T-cell (primary cell): ENCODE data around the gene AGBL3. TPM values are rescaled to one million over a fixed set of nuclear protein-coding genes. Genes with fewer than 3 reads are reported as not detected.
"Not testable (repeated sequence)": the region's sequence is repeated elsewhere in the genome, so short reads cannot be mapped to it uniquely, and the experiment has no call there.

ENCODE experiments used
- ATAC-seq, 4 experiments: fragments of 200-7000 bp in 3 of 4; fragments of 150-1000 bp in 1 of 4; cut with Tn5 transposase; replicated peaks in 1 of 4; 1 replicate in 3 of 4; 2 replicates in 1 of 4; pipeline ENCODE4 v1.10.0; 2021; ENCODE audit warnings: moderate library complexity in 3 of 4, mild to moderate bottlenecking in 2 of 4, moderate number of reproducible peaks in 1 of 4
- CTCF ChIA-PET, 2 donors: fragments of 300-600 bp; sonication (Branson Sonifier 250); formaldehyde crosslinking; loops; one replicate each; lab custom pipeline; 2022; ENCODE audit warnings: antibody characterized with exemption in 2 of 2; lab: Charles Lee
- POLR2A ChIA-PET, 2 donors: fragments of 300-600 bp; sonication (Branson Sonifier 250); formaldehyde crosslinking; loops; one replicate each; lab custom pipeline; 2022; ENCODE audit warnings: antibody characterized with exemption in 2 of 2; lab: Charles Lee
- DNase-seq, 35 experiments: peaks; one replicate each; pipeline versions ENCODE4 v3.0.0 to v3.0.0-alpha.2; 2013 to 2023
- H3K27ac ChIP-seq: one replicate; pipeline ENCODE4 v1.5.1; 2013; ENCODE audit warnings: low read length
- H3K27me3 ChIP-seq, 2 experiments: replicated peaks in 1 of 2; 1 replicate in 1 of 2; 2 replicates in 1 of 2; pipeline versions ENCODE4 v1.6.1 to v1.7.0; 2013; ENCODE audit warnings: low read length in 1 of 2, mixed read lengths in 1 of 2; ENCODE audit not compliant: control insufficient read depth in 2 of 2, insufficient read depth in 2 of 2; ENCODE audit errors: extremely low read depth in 1 of 2
- H3K36me3 ChIP-seq, 2 donors: 1 replicate in 1 of 2; 2 replicates in 1 of 2; pipeline versions ENCODE4 v1.6.1 to v1.7.0; 2013; ENCODE audit warnings: low read length in 1 of 2; ENCODE audit not compliant: control insufficient read depth in 2 of 2, insufficient read depth in 1 of 2; ENCODE audit errors: extremely low read depth in 1 of 2
- H3K4me1 ChIP-seq, 2 experiments: 1 replicate in 1 of 2; 2 replicates in 1 of 2; pipeline versions ENCODE4 v1.6.1 to v1.7.0; 2013; ENCODE audit warnings: low read length in 2 of 2, mixed read lengths in 1 of 2; ENCODE audit not compliant: insufficient read depth in 2 of 2, control insufficient read depth in 1 of 2; ENCODE audit errors: extremely low read depth in 1 of 2
- H3K4me3 ChIP-seq, 2 donors: 1 replicate in 1 of 2; 2 replicates in 1 of 2; pipeline versions ENCODE4 v1.5.1 to v1.7.0; 2013; ENCODE audit warnings: mild to moderate bottlenecking in 2 of 2, low read length in 1 of 2, moderate library complexity in 1 of 2; ENCODE audit not compliant: control insufficient read depth in 1 of 2; ENCODE audit errors: extremely low read depth in 1 of 2
- H3K9me3 ChIP-seq: 2 replicates; pipeline ENCODE4 v1.7.0; 2013
- H3K27ac Mint-ChIP-seq, 2 donors: one replicate each; pipeline ENCODE4 v1.8.0; 2020 to 2021; ENCODE audit warnings: mild to moderate bottlenecking in 2 of 2, mixed read lengths in 2 of 2
- H3K27me3 Mint-ChIP-seq, 2 donors: one replicate each; pipeline ENCODE4 v1.8.0; 2021 to 2022; ENCODE audit warnings: mixed read lengths in 2 of 2
- H3K36me3 Mint-ChIP-seq: one replicate; pipeline ENCODE4 v1.8.0; 2021; ENCODE audit warnings: mixed read lengths
- H3K4me1 Mint-ChIP-seq, 3 donors: one replicate each; pipeline ENCODE4 v1.8.0; 2020 to 2022; ENCODE audit warnings: mixed read lengths in 3 of 3, mild to moderate bottlenecking in 1 of 3
- H3K4me3 Mint-ChIP-seq, 3 donors: one replicate each; pipeline ENCODE4 v1.8.0; 2020 to 2022; ENCODE audit warnings: mild to moderate bottlenecking in 3 of 3, mixed read lengths in 3 of 3, moderate library complexity in 3 of 3
- H3K9me3 Mint-ChIP-seq, 3 donors: one replicate each; pipeline ENCODE4 v1.8.0; 2020 to 2022; ENCODE audit warnings: mixed read lengths in 3 of 3
- WGBS: methylation state at CpG from one replicate; pipeline ENCODE4 v1.1.5; 2013; ENCODE audit warnings: missing lambda C conversion rate; ENCODE audit not compliant: insufficient coverage; 5-methylcytosine and 5-hydroxymethylcytosine counted together
- total RNA-seq, 35 experiments: library from RNA in 6 of 35; stranded (reverse) in 6 of 35; fragments of 120-200 nt in 1 of 35; gene quantifications; one replicate each; pipeline versions ENCODE4 v1.2.1 to v1.2.4 and lab custom pipeline; 2013 to 2026

Gene AGBL3
- total RNA-seq, 5 donors from 2014 or later (not counting 1 experiment from before 2014, with no cell fraction given): 2.5 to 6.7 (median 3.5) TPM

- H3K4me3 ChIP-seq, ATAC-seq, CTCF ChIA-PET, H3K27me3 Mint-ChIP-seq, H3K4me1 Mint-ChIP-seq, H3K4me3 Mint-ChIP-seq, H3K27ac ChIP-seq, H3K4me1 ChIP-seq, DNase-seq, H3K27me3 ChIP-seq, H3K9me3 ChIP-seq, H3K27ac Mint-ChIP-seq, H3K36me3 ChIP-seq: not testable (repeated sequence)
- H3K9me3 Mint-ChIP-seq: peaks cover 12 to 21% (median 13%) of the 10 kb centered on the region in 3 donors
- POLR2A ChIA-PET: interaction anchor here in 1 of 2 donors (0.7 kb wide), 2 partner anchors 18 to 112 kb away, joined by 3 to 5 read pairs; no protein-coding TSS in a partner anchor
- WGBS: 83% methylated on average over 1 of the region's 3 CpGs
- peaks cover 25% of the 10 kb centered on the region for H3K36me3 Mint-ChIP-seq
Observed at GRCh38 chr7:135124631-135125030, 138.3 kb downstream of the AGBL3 start.

- DNase-seq (no peak), ATAC-seq (no peak)
- Histone ChIP-seq H3K4me1 (no peaks in the 10 kb centered on the region), H3K9me3 (no peaks in the 10 kb centered on the region), H3K36me3 (no peaks in the 10 kb centered on the region), H3K27ac (no peak overlapping the region), H3K4me3 (no peak overlapping the region), H3K27me3 (no peaks in the 10 kb centered on the region)
- Mint-ChIP-seq H3K27me3 (no peaks in the 10 kb centered on the region), H3K9me3 (peaks cover 5 to 31% (median 16%) of the 10 kb centered on the region in 3 donors), H3K4me3 (no peak overlapping the region), H3K36me3 (peaks cover 22% of the 10 kb centered on the region), H3K4me1 (peaks cover 1 to 5% (median 5%) of the 10 kb centered on the region in 3 donors), H3K27ac (no peak overlapping the region)
- ChIA-PET CTCF (no interaction called here), POLR2A (no interaction called here)
- 88% methylated on average over 1 of the region's 1 CpG for WGBS
Observed at GRCh38 chr7:135128931-135129330, 142.6 kb downstream of the AGBL3 start.

GRCh38 chr7:135129579-135129978 is 143.3 kb downstream of the AGBL3 start:
- Histone ChIP-seq H3K4me1 (no peaks in the 10 kb centered on the region), H3K36me3 (no peaks in the 10 kb centered on the region), H3K9me3 (no peaks in the 10 kb centered on the region), H3K4me3 (no peak overlapping the region), H3K27ac (no peak overlapping the region), H3K27me3 (no peaks in the 10 kb centered on the region)
- ChIA-PET POLR2A (no interaction called here), CTCF (no interaction called here)
- Mint-ChIP-seq H3K4me3 (no peak overlapping the region), H3K9me3 (peaks cover 5 to 28% (median 16%) of the 10 kb centered on the region in 3 donors), H3K4me1 (peaks cover 1 to 5% (median 4%) of the 10 kb centered on the region in 3 donors), H3K27ac (no peak overlapping the region), H3K27me3 (no peaks in the 10 kb centered on the region), H3K36me3 (peaks cover 22% of the 10 kb centered on the region)
- ATAC-seq: no peak
- no peak for DNase-seq

GRCh38 chr7:135143885-135144668 is 157.8 kb downstream of the AGBL3 start:
- POLR2A ChIA-PET: interaction anchor here (0.6 to 0.7 kb wide), 3 partner anchors 16 to 1463 kb away, joined by 3 to 13 read pairs (median 3); no protein-coding TSS in a partner anchor
- H3K27ac ChIP-seq: no peak overlapping the region
- CTCF ChIA-PET: no interaction called here

GRCh38 chr7:135147341-135147898 is 161.1 kb downstream of the AGBL3 start:
- peak in 6 of 35 experiments; percentile 22 to 56 (median 30) for DNase-seq

More at GRCh38 chr7:135143885-135144668, 157.8 kb downstream of the AGBL3 start:
- Mint-ChIP-seq H3K36me3 (peaks cover 26% of the 10 kb centered on the region), H3K9me3 (peaks cover 5 to 22% (median 6%) of the 10 kb centered on the region in 3 donors), H3K4me1 (peaks cover 28 to 48% (median 31%) of the 10 kb centered on the region in 3 donors), H3K27ac (peak overlapping the region in 1 of 2 donors; percentile 49), H3K4me3 (peak overlapping the region in 1 of 3 donors; percentile 9), H3K27me3 (no peaks in the 10 kb centered on the region)
- H3K4me1 ChIP-seq: peaks cover 10 to 19% of the 10 kb centered on the region in 2 experiments
- DNase-seq (no peak), ATAC-seq (no peak)
- H3K9me3 ChIP-seq: no peaks in the 10 kb centered on the region
- no peaks in the 10 kb centered on the region for H3K36me3 ChIP-seq
- no peaks in the 10 kb centered on the region for H3K27me3 ChIP-seq
- H3K4me3 ChIP-seq: no peak overlapping the region
- WGBS: 93% methylated on average over 1 of the region's 3 CpGs

More at GRCh38 chr7:135147341-135147898, 161.1 kb downstream of the AGBL3 start:
- no peaks in the 10 kb centered on the region for H3K9me3 ChIP-seq
- POLR2A ChIA-PET: interaction anchor here (0.8 to 1.8 kb wide), 10 partner anchors 13 to 514 kb away, joined by 3 to 26 read pairs (median 4); partner anchors contain the start of genes AGBL3 (in 1 of the 2) and CYREN (in 1 of the 2)
- CTCF ChIA-PET: interaction anchor here (0.6 to 3.1 kb wide), 12 partner anchors 14 to 501 kb away, joined by 3 to 47 read pairs (median 6); partner anchors contain the start of genes AGBL3 (in 1 of the 2), CYREN (in 1 of the 2) and WDR91 (in 1 of the 2)
- Mint-ChIP-seq H3K27me3 (no peaks in the 10 kb centered on the region), H3K9me3 (no peaks in the 10 kb centered on the region), H3K4me1 (peaks cover 59 to 76% (median 62%) of the 10 kb centered on the region in 3 donors), H3K4me3 (peak overlapping the region; percentile 85 to 89 (median 88)), H3K27ac (peak overlapping the region; percentile 96 to 97), H3K36me3 (peaks cover 21% of the 10 kb centered on the region)
- peak overlapping the region; percentile 60 to 90 for H3K4me3 ChIP-seq
- H3K27ac ChIP-seq: peak overlapping the region; percentile 95
- H3K36me3 ChIP-seq: peaks cover 0 to 11% of the 10 kb centered on the region in 2 donors
- no peaks in the 10 kb centered on the region for H3K27me3 ChIP-seq
- 6% methylated on average over 4 of the region's 6 CpGs for WGBS
- H3K4me1 ChIP-seq: peaks cover 24% of the 10 kb centered on the region in 2 experiments
- peak; percentile 9 to 18 (median 16) for ATAC-seq
